Measurements from ENCODE around the gene CENPF. TPM values are rescaled to one million over a fixed set of nuclear protein-coding genes. Genes with fewer than 3 reads are reported as not detected.

The CENPF gene
- polyA plus RNA-seq, 1 donor from 2014 or later: 5.4 TPM

GRCh38 chr1:214640431-214641213, 37.6 kb downstream of the CENPF start:
- Histone ChIP-seq H3K27me3 (ENCODE audit: insufficient read depth, low read depth, low read length) (no peaks in the 10 kb centered on the region), H3K36me3 (ENCODE audit: insufficient read depth, low read length) (no peaks in the 10 kb centered on the region), H3K27ac (ENCODE audit: low read length) (no peak overlapping the region), H3K9me3 (ENCODE audit: low read length) (no peaks in the 10 kb centered on the region), H3K9ac (ENCODE audit: low read length) (no peak overlapping the region), H3K4me3 (ENCODE audit: low read length) (no peak overlapping the region), H3K4me2 (ENCODE audit: low read length) (no peak overlapping the region), H3F3A (ENCODE audit: insufficient read depth, low read length, poor library complexity, severe bottlenecking) (no peaks in the 10 kb centered on the region), H3K9me2 (ENCODE audit: insufficient read depth, low read length) (no peaks in the 10 kb centered on the region), H3K79me2 (replicated peaks; ENCODE audit: insufficient read depth, low read length) (no peaks in the 10 kb centered on the region), H2AFZ (ENCODE audit: low read depth, low read length) (no peak overlapping the region), H4K20me1 (ENCODE audit: insufficient read depth) (no peaks in the 10 kb centered on the region)
- TF ChIP-seq EP300 (conservative IDR thresholded peaks at IDR 0.05; ENCODE audit: poor library complexity, severe bottlenecking) (no peak), RAD21 (conservative IDR thresholded peaks at IDR 0.05) (no peak)

GRCh38 chr1:214641214-214641895, 38.4 kb downstream of the CENPF start:
- Histone ChIP-seq H3K36me3 (ENCODE audit: insufficient read depth, low read length) (no peaks in the 10 kb centered on the region), H3K4me3 (ENCODE audit: low read length) (no peak overlapping the region), H2AFZ (ENCODE audit: low read depth, low read length) (no peak overlapping the region), H3K9me3 (ENCODE audit: low read length) (no peaks in the 10 kb centered on the region), H3K4me2 (ENCODE audit: low read length) (no peak overlapping the region), H3F3A (ENCODE audit: insufficient read depth, low read length, poor library complexity, severe bottlenecking) (no peaks in the 10 kb centered on the region), H3K27me3 (ENCODE audit: insufficient read depth, low read depth, low read length) (no peaks in the 10 kb centered on the region), H3K79me2 (replicated peaks; ENCODE audit: insufficient read depth, low read length) (no peaks in the 10 kb centered on the region), H3K9me2 (ENCODE audit: insufficient read depth, low read length) (no peaks in the 10 kb centered on the region), H3K9ac (ENCODE audit: low read length) (no peak overlapping the region), H4K20me1 (ENCODE audit: insufficient read depth) (no peaks in the 10 kb centered on the region), H3K27ac (ENCODE audit: low read length) (no peak overlapping the region)
- TF ChIP-seq TAF1 (IDR thresholded peaks at IDR 0.05; ENCODE audit: low read depth) (no peak), RAD21 (conservative IDR thresholded peaks at IDR 0.05) (no peak), EZH2 (IDR thresholded peaks at IDR 0.05; ENCODE audit: borderline replicate concordance, insufficient read depth, low read length, poor library complexity, severe bottlenecking) (no peak), POLR2AphosphoS5 (IDR thresholded peaks at IDR 0.05) (no peak), REST (IDR thresholded peaks at IDR 0.05; ENCODE audit: borderline replicate concordance) (no peak), EP300 (conservative IDR thresholded peaks at IDR 0.05; ENCODE audit: poor library complexity, severe bottlenecking) (no peak), SMC3 (conservative IDR thresholded peaks at IDR 0.05; ENCODE audit: poor library complexity) (no peak), CTCF (IDR thresholded peaks at IDR 0.05; ENCODE audit: poor library complexity, severe bottlenecking) (no peak), MXI1 (conservative IDR thresholded peaks at IDR 0.05; ENCODE audit: poor library complexity, severe bottlenecking) (no peak)

All from neural cell (in vitro differentiated cells).